Suprapubic skin (tissue), 4 donors: Measurements from ENCODE around the gene SHISA9. TPM values are rescaled to one million over a fixed set of nuclear protein-coding genes. Genes with fewer than 3 reads are reported as not detected.

Experiments
- DNase-seq, 2 donors: peaks; one replicate each; pipeline ENCODE4 v3.0.0-alpha.2; 2019; ENCODE audit warnings: low spot score in 2 of 2
- H3K27ac ChIP-seq: fragments of 200-600 bp; sonication (generic); one replicate; pipeline ENCODE4 v1.5.1; 2019
- H3K27me3 ChIP-seq: fragments of 200-600 bp; sonication (generic); one replicate; pipeline ENCODE4 v1.5.1; 2019
- H3K36me3 ChIP-seq: fragments of 200-600 bp; sonication (generic); one replicate; pipeline ENCODE4 v1.5.1; 2019
- H3K4me1 ChIP-seq: fragments of 200-600 bp; sonication (generic); one replicate; pipeline ENCODE4 v1.5.1; 2019
- H3K4me3 ChIP-seq: fragments of 200-600 bp; sonication (generic); one replicate; pipeline ENCODE4 v1.5.1; 2019; ENCODE audit warnings: mild to moderate bottlenecking
- H3K9me3 ChIP-seq: fragments of 200-600 bp; sonication (generic); one replicate; pipeline ENCODE4 v1.5.1; 2019
- CTCF ChIP-seq, 2 donors: fragments of 200-600 bp in 1 of 2; fragments of 450-650 bp in 1 of 2; sonication (generic) in 1 of 2; IDR thresholded peaks; one replicate each; pipeline ENCODE4 v1.5.1; 2016 to 2019; ENCODE audit warnings: antibody characterized with exemption in 2 of 2, mild to moderate bottlenecking in 1 of 2, moderate library complexity in 1 of 2
- EP300 ChIP-seq: sonication (generic); formaldehyde crosslinking; IDR thresholded peaks from one replicate; pipeline ENCODE4 v1.6.1; 2017; ENCODE audit warnings: antibody characterized with exemption
- POLR2A ChIP-seq, 2 donors: fragments of 450-650 bp; IDR thresholded peaks; one replicate each; pipeline ENCODE4 v1.6.1; 2017; ENCODE audit warnings: antibody characterized with exemption in 2 of 2, mild to moderate bottlenecking in 2 of 2, moderate library complexity in 2 of 2
- POLR2AphosphoS5 ChIP-seq, 3 donors: sonication (generic); formaldehyde crosslinking; IDR thresholded peaks; one replicate each; pipeline ENCODE4 v1.6.1; 2017; ENCODE audit warnings: antibody characterized with exemption in 3 of 3
- WGBS: methylation state at CpG from one replicate; pipeline ENCODE4 v1.1.5; 2018; 5-methylcytosine and 5-hydroxymethylcytosine counted together
- total RNA-seq, 4 donors: library from RNA; depleted of rRNA; stranded (reverse); fragments of >200 nt; gene quantifications; one replicate each; pipeline ENCODE4 v1.1.0, GENCODE V29; 2016

SHISA9 gene
- total RNA-seq, 4 donors from 2014 or later, result 0.26 to 1.9 (median 1.2) TPM

DNA sequence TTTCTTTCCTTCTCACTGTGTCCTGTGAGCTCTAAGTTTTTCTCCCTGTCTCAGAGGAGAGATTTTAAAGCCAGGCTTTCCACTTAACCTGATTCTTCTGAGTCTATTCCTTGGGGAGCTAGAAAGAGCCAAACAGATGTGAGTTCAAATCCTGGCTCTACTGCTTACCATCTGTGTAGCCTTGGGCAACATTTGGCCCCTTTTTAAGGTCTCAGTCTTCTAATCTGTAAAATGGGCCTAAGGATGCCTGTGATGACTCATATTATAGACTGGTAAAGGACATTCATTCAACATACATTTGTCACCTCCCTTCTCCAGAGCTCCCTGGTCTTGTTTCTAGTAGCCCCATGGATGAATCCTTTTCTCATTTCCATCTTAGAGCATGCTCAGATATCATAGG is 304.0 kb downstream of the SHISA9 start:
- Histone ChIP-seq H3K36me3 (no peaks in the 10 kb centered on the region), H3K27ac (no peak overlapping the region), H3K4me1 (no peaks in the 10 kb centered on the region), H3K9me3 (no peaks in the 10 kb centered on the region), H3K27me3 (no peaks in the 10 kb centered on the region), H3K4me3 (no peak overlapping the region)
- TF ChIP-seq POLR2A (IDR thresholded peaks at IDR 0.05), result no peak
- no peak for TF ChIP-seq CTCF (IDR thresholded peaks at IDR 0.05)
- no peak for TF ChIP-seq POLR2AphosphoS5 (IDR thresholded peaks at IDR 0.05)
- TF ChIP-seq EP300, result no peak
- DNase-seq, result no peak

DNA sequence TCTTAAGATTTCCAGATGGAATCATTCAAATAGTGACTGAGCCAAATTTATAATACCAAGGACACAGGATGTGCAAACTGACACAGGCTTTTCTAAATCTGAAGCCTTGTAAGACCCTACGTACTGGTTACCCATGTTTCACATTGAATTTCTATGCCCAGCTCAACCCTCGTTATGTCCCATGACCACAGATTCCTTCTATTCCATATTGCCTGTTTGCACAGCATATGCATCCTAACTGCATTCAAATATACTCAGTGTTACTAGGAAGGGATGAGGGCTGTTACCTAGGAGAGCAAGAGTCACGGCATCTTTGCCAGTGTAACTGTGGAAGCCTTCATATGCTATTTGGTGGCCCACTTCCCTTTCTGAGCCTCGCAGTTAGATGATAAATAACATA is 305.2 kb downstream of the SHISA9 start:
- 81% methylated on average over 4 of the region's 4 CpGs for WGBS
- H3K9me3 ChIP-seq, result no peaks in the 10 kb centered on the region
- no peak overlapping the region for H3K4me3 ChIP-seq
- no peak for DNase-seq
- no peaks in the 10 kb centered on the region for H3K4me1 ChIP-seq
- H3K36me3 ChIP-seq, result no peaks in the 10 kb centered on the region
- H3K27ac ChIP-seq, result no peak overlapping the region
- H3K27me3 ChIP-seq, result no peaks in the 10 kb centered on the region
- TF ChIP-seq EP300 (no peak), CTCF (IDR thresholded peaks at IDR 0.05) (no peak), POLR2AphosphoS5 (IDR thresholded peaks at IDR 0.05) (no peak), POLR2A (IDR thresholded peaks at IDR 0.05) (no peak)

DNA sequence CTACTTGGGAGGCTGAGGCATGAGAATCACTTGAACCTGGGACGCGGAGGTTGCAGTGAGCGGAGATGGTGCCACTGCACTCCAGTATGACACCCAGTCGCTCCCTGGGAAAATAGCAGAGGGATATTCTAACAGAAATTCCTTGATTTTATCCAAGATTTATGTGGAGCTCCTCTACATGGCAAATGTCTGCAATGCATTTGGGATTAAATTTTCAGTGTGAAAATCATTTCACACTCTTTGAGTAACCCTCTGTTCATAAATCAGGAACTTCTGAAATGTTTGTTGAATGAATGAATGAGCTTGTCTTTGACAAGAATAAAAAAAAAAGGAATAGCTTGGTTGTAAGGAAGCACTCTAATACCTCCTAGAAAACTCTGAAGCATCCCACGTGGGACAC is 305.8 kb downstream of the SHISA9 start:
- Histone ChIP-seq H3K9me3 (no peaks in the 10 kb centered on the region), H3K36me3 (no peaks in the 10 kb centered on the region), H3K27me3 (no peaks in the 10 kb centered on the region), H3K27ac (no peak overlapping the region), H3K4me1 (no peaks in the 10 kb centered on the region), H3K4me3 (no peak overlapping the region)
- TF ChIP-seq CTCF (IDR thresholded peaks at IDR 0.05) (no peak), EP300 (no peak), POLR2AphosphoS5 (IDR thresholded peaks at IDR 0.05) (no peak), POLR2A (IDR thresholded peaks at IDR 0.05) (no peak)
- WGBS, result 85% methylated on average over 5 of the region's 5 CpGs
- DNase-seq, result no peak

DNA sequence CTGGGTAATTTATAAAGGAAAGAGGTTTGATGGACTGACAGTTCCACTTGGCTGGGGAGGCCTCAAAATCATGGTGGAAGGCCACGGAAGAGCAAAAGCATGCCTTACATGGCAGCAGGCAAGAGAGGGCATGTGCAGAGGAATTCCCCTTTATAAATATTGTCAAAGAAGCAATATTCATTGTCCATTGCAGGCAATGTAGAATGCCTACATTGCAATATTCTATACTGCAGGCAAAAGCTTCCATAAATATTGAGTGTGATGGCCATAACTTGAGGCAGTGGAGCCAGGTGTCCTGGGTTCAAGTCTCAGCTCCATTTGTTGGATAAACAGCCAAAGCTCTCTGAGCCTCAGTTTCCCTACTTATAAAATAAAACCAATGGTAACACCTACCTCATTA is 322.3 kb downstream of the SHISA9 start:
- 71% methylated on average over 1 of the region's 1 CpG for WGBS
- Histone ChIP-seq H3K27ac (no peak overlapping the region), H3K4me3 (no peak overlapping the region), H3K36me3 (no peaks in the 10 kb centered on the region), H3K4me1 (no peaks in the 10 kb centered on the region), H3K27me3 (no peaks in the 10 kb centered on the region), H3K9me3 (no peaks in the 10 kb centered on the region)
- no peak for TF ChIP-seq POLR2AphosphoS5 (IDR thresholded peaks at IDR 0.05)
- no peak for DNase-seq

DNA sequence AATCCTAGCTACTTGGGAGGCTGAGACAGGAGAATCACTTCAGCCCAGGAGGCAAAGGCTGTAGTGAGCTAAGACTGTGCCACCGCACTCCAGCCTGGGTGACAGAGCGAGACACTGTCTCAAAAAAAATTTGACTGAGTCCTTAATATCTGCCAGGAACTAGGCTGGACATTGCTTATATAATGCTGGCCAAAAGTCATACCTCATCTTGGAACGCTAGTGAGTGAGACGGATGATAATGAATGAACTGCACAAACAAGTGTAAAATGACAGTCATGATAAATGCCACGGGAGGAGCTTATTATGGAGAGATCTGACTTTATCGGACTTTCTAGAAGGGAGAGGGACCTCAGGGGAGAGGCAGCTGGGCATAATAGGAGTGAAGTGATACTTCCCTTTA is 327.6 kb downstream of the SHISA9 start:
- H3K36me3 ChIP-seq, result no peaks in the 10 kb centered on the region
- TF ChIP-seq POLR2A (IDR thresholded peaks at IDR 0.05) (no peak), POLR2AphosphoS5 (IDR thresholded peaks at IDR 0.05) (no peak), CTCF (IDR thresholded peaks at IDR 0.05) (no peak), EP300 (no peak)
- 70% methylated on average over 6 of the region's 6 CpGs for WGBS
- no peak for DNase-seq
- H3K27ac ChIP-seq, result no peak overlapping the region
- no peaks in the 10 kb centered on the region for H3K27me3 ChIP-seq
- no peaks in the 10 kb centered on the region for H3K4me1 ChIP-seq
- H3K4me3 ChIP-seq, result no peak overlapping the region
- H3K9me3 ChIP-seq, result no peaks in the 10 kb centered on the region

GRCh38 chr16:13231365-13231764 is 330.0 kb downstream of the SHISA9 start:
- Histone ChIP-seq H3K27ac (no peak overlapping the region), H3K4me1 (no peaks in the 10 kb centered on the region), H3K27me3 (no peaks in the 10 kb centered on the region), H3K4me3 (no peak overlapping the region), H3K36me3 (no peaks in the 10 kb centered on the region), H3K9me3 (no peaks in the 10 kb centered on the region)
- TF ChIP-seq POLR2AphosphoS5 (IDR thresholded peaks at IDR 0.05) (no peak), POLR2A (IDR thresholded peaks at IDR 0.05) (no peak), EP300 (no peak), CTCF (IDR thresholded peaks at IDR 0.05) (no peak)
- 74% methylated on average over 4 of the region's 4 CpGs for WGBS
- no peak for DNase-seq
